ENCODE data around the gene LRRTM4.

The LRRTM4 gene

DNA sequence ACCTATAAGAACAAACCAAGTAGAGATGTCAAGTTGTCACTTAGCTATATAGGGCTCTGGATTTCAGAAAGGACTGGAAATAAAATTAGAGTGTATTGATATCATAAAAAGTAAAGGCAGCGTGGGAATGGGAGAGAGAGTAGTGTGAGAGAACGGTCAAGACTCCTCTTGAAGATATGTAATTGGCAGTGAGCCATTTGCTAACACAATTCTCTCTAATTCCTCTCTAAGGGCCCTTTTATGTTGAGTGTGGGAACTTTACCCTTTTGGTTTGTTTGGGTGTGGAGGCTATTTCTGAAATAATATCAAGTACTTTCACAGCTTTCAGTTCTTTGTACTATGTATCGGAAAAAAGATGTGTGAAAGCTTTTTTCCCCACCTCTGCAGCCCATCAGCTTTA is 196.8 kb downstream of the LRRTM4 start:
- Histone ChIP-seq H3K4me1 (ENCODE audit: control insufficient read depth, insufficient read depth, low read length) (no peaks in the 10 kb centered on the region), H3K27me3 (ENCODE audit: control insufficient read depth in 1 of 2, insufficient read depth in 2 of 2, low read length in 2 of 2) (no peaks in the 10 kb centered on the region), H3K9ac (ENCODE audit: low read length in 2 of 2) (no peak overlapping the region), H3K27ac (ENCODE audit: low read length) (no peak overlapping the region), H3K4me3 (ENCODE audit: low read length in 2 of 2) (no peak overlapping the region), H3K36me3 (ENCODE audit: control insufficient read depth in 2 of 2, insufficient read depth in 2 of 2, low read length in 2 of 2) (no peaks in the 10 kb centered on the region), H3K9me3 (ENCODE audit: control insufficient read depth in 2 of 2, low read length in 2 of 2) (no peaks in the 10 kb centered on the region)

DNA sequence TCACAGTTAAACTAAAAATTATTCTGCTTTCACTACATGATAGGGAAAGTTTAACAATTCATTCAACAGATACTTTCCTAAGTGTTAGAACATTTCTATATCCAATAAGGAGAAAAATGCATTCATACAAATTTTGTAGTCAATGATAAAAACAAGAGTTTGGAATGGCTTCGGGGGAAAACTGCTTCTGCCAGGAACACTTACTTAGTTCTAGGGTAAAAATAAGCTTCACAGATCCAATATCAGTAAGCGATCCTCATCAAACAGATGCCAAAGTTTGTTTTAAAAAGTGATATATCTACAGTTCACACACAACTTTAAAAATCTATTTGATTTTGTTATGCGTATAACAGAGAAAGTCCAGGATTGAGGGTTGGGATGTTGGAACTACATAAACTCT is 199.7 kb downstream of the LRRTM4 start:
- H3K9ac ChIP-seq (ENCODE audit: low read length in 2 of 2) = no peak overlapping the region
- H3K4me3 ChIP-seq (ENCODE audit: low read length in 2 of 2) = no peak overlapping the region
- H3K36me3 ChIP-seq (ENCODE audit: control insufficient read depth in 2 of 2, insufficient read depth in 2 of 2, low read length in 2 of 2) = no peaks in the 10 kb centered on the region
- no peak overlapping the region for H3K27ac ChIP-seq (ENCODE audit: low read length)
- H3K27me3 ChIP-seq (ENCODE audit: control insufficient read depth in 1 of 2, insufficient read depth in 2 of 2, low read length in 2 of 2) = no peaks in the 10 kb centered on the region
- no peaks in the 10 kb centered on the region for H3K9me3 ChIP-seq (ENCODE audit: control insufficient read depth in 2 of 2, low read length in 2 of 2)
- no peaks in the 10 kb centered on the region for H3K4me1 ChIP-seq (ENCODE audit: control insufficient read depth, insufficient read depth, low read length)

DNA sequence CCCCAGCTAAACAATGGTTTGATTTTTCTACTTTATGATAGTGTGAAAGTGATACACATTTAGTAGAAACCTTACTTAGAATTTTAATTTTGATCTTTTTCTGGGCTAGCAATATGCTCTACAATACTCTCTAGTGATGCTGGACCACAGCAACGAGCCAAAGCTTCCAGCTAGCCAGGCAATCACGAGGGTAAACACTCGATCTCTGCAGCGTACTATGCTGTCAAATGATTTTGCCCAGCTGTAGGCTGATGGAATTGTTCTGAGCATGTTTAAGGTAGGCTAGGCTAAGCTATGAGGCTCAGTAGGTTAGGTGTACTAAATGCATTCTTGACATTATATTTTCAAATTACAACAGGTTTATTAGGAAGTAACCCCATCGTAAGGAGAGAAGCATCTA is 207.5 kb downstream of the LRRTM4 start:
- no peaks in the 10 kb centered on the region for H3K9me3 ChIP-seq (ENCODE audit: control insufficient read depth in 2 of 2, low read length in 2 of 2)
- H3K4me1 ChIP-seq (ENCODE audit: control insufficient read depth, insufficient read depth, low read length) = no peaks in the 10 kb centered on the region
- H3K9ac ChIP-seq (ENCODE audit: low read length in 2 of 2) = no peak overlapping the region
- no peaks in the 10 kb centered on the region for H3K27me3 ChIP-seq (ENCODE audit: control insufficient read depth in 1 of 2, insufficient read depth in 2 of 2, low read length in 2 of 2)
- H3K4me3 ChIP-seq (ENCODE audit: low read length in 2 of 2) = no peak overlapping the region
- H3K36me3 ChIP-seq (ENCODE audit: control insufficient read depth in 2 of 2, insufficient read depth in 2 of 2, low read length in 2 of 2) = no peaks in the 10 kb centered on the region
- no peak overlapping the region for H3K27ac ChIP-seq (ENCODE audit: low read length)

DNA sequence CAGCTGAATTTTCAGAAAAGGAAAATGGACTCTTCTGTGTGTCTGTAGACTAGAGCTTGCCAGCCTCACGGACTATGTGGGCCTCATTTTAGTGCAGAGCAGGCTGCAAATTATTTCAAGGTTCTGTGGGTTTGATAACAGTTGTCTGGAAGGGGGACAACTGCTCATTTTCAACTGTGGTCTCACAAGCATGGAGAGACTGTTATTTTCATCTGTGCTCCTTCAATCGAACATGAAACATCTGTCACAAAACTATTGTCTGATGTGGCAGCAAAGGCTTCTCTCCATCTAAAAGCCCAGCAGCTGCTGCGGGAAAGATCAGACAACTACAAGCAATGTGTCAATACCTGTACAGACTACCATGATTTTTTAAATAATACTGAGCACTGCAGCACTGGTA is 211.8 kb downstream of the LRRTM4 start:
- Histone ChIP-seq H3K36me3 (ENCODE audit: control insufficient read depth in 2 of 2, insufficient read depth in 2 of 2, low read length in 2 of 2) (no peaks in the 10 kb centered on the region), H3K27ac (ENCODE audit: low read length) (no peak overlapping the region), H3K4me3 (ENCODE audit: low read length in 2 of 2) (no peak overlapping the region), H3K27me3 (ENCODE audit: control insufficient read depth in 1 of 2, insufficient read depth in 2 of 2, low read length in 2 of 2) (no peaks in the 10 kb centered on the region), H3K4me1 (ENCODE audit: control insufficient read depth, insufficient read depth, low read length) (no peaks in the 10 kb centered on the region), H3K9ac (ENCODE audit: low read length in 2 of 2) (no peak overlapping the region), H3K9me3 (ENCODE audit: control insufficient read depth in 2 of 2, low read length in 2 of 2) (no peaks in the 10 kb centered on the region)

DNA sequence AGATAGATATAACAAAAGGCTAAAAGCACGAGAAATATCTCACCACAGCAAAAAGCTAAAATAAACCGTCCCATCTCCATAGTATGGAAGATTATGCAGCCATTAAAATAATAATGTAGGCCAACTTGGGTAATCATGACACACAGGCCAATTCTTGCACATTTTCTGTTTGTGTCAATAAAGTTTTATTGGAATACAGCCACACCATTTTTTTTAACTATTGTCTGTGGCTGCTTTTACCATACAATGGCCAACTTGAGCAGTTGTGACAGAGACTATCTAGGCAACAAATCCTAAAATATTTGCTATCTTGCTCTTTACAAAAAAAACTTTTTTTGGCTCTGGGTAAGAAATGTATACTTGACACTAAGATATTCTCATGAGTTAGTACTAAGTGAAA is 212.5 kb downstream of the LRRTM4 start:
- Histone ChIP-seq H3K9me3 (ENCODE audit: control insufficient read depth in 2 of 2, low read length in 2 of 2) (no peaks in the 10 kb centered on the region), H3K9ac (ENCODE audit: low read length in 2 of 2) (no peak overlapping the region), H3K27me3 (ENCODE audit: control insufficient read depth in 1 of 2, insufficient read depth in 2 of 2, low read length in 2 of 2) (no peaks in the 10 kb centered on the region), H3K4me3 (ENCODE audit: low read length in 2 of 2) (no peak overlapping the region), H3K4me1 (ENCODE audit: control insufficient read depth, insufficient read depth, low read length) (no peaks in the 10 kb centered on the region), H3K36me3 (ENCODE audit: control insufficient read depth in 2 of 2, insufficient read depth in 2 of 2, low read length in 2 of 2) (no peaks in the 10 kb centered on the region), H3K27ac (ENCODE audit: low read length) (no peak overlapping the region)

DNA sequence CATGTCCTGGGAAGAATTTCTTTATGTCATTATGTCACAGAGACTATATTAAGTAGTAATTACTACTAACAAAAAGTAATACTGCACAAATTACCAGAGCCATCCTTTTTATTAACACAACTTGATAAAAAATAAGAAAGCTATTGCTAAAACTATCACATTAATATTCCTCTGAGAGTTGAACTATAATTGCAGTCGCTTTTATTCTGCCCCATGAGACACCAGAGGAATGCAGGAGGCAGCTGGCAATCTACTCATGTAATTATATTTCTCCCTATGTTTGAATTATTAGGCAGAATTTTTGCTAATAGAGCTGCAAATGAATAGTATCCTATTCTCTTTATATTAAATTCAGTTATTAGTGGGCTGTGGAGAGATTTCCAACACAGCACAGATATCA is 220.7 kb downstream of the LRRTM4 start:
- H3K9me3 ChIP-seq (ENCODE audit: control insufficient read depth in 2 of 2, low read length in 2 of 2) = no peaks in the 10 kb centered on the region
- H3K4me1 ChIP-seq (ENCODE audit: control insufficient read depth, insufficient read depth, low read length) = no peaks in the 10 kb centered on the region
- H3K27me3 ChIP-seq (ENCODE audit: control insufficient read depth in 1 of 2, insufficient read depth in 2 of 2, low read length in 2 of 2) = no peaks in the 10 kb centered on the region
- no peaks in the 10 kb centered on the region for H3K36me3 ChIP-seq (ENCODE audit: control insufficient read depth in 2 of 2, insufficient read depth in 2 of 2, low read length in 2 of 2)
- no peak overlapping the region for H3K4me3 ChIP-seq (ENCODE audit: low read length in 2 of 2)
- H3K9ac ChIP-seq (ENCODE audit: low read length in 2 of 2) = no peak overlapping the region
- H3K27ac ChIP-seq (ENCODE audit: low read length) = no peak overlapping the region

DNA sequence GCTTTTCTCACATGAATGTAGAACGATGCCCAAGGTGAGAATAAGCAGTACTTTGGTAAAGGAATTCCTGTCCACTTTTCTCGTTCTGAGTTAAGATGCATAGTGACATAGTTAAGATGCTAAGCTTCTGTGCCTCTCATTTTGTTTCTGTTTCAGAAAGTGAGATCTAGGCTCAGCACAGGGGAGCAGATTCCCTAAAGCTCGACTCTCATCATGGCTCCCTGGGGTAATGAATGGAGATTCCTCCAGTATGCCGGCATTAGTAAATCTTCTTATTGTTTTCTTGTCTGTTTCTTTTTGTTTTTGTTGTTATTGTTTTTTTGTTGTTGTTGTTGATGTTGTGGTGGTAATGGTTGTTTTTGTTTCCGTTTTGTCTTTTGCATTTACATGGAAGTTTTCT is 225.4 kb downstream of the LRRTM4 start:
- Histone ChIP-seq H3K4me3 (ENCODE audit: low read length in 2 of 2) (no peak overlapping the region), H3K27me3 (ENCODE audit: control insufficient read depth in 1 of 2, insufficient read depth in 2 of 2, low read length in 2 of 2) (no peaks in the 10 kb centered on the region), H3K4me1 (ENCODE audit: control insufficient read depth, insufficient read depth, low read length) (no peaks in the 10 kb centered on the region), H3K9me3 (ENCODE audit: control insufficient read depth in 2 of 2, low read length in 2 of 2) (no peaks in the 10 kb centered on the region), H3K27ac (ENCODE audit: low read length) (no peak overlapping the region), H3K36me3 (ENCODE audit: control insufficient read depth in 2 of 2, insufficient read depth in 2 of 2, low read length in 2 of 2) (no peaks in the 10 kb centered on the region), H3K9ac (ENCODE audit: low read length in 2 of 2) (no peak overlapping the region)

DNA sequence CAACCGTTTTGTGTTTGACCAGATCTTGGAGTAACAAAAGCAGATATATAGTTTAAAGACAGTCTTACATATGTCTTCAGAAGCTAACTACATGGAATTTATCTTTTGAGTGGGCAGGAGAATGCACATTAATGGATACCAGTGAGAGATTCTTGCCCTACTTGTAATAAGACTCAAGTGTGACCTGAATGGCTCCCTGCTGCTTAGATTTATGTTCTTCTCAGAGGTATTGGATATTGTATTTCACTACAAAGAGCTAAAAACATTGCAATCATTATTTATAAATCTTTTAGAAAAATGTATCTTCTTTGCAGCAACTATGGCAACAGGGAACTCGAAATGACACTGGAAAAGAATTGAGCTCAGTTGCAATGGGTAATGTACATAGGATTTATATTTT is 227.7 kb downstream of the LRRTM4 start:
- no peaks in the 10 kb centered on the region for H3K9me3 ChIP-seq (ENCODE audit: control insufficient read depth in 2 of 2, low read length in 2 of 2)
- no peaks in the 10 kb centered on the region for H3K36me3 ChIP-seq (ENCODE audit: control insufficient read depth in 2 of 2, insufficient read depth in 2 of 2, low read length in 2 of 2)
- H3K4me1 ChIP-seq (ENCODE audit: control insufficient read depth, insufficient read depth, low read length) = no peaks in the 10 kb centered on the region
- no peak overlapping the region for H3K9ac ChIP-seq (ENCODE audit: low read length in 2 of 2)
- no peaks in the 10 kb centered on the region for H3K27me3 ChIP-seq (ENCODE audit: control insufficient read depth in 1 of 2, insufficient read depth in 2 of 2, low read length in 2 of 2)
- no peak overlapping the region for H3K4me3 ChIP-seq (ENCODE audit: low read length in 2 of 2)
- H3K27ac ChIP-seq (ENCODE audit: low read length) = no peak overlapping the region

DNA sequence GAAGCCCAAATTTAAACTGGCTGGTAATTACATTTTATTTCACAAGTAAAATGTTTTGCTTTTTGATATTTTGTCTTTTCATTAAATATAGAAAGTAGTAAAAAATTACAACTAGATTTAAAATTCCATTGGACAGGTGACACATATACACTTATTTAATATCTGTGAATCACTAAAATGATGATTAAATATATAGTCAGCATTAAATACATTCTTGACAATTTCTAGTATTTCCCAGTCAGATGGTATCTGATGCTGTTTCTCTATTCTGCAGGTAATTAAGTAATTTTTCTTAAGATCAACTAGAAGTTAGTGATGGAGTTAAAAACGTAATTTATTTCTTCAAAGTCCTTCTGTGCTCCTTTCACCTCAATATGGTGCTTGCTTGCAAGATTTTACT is 237.8 kb downstream of the LRRTM4 start:
- H3K9me3 ChIP-seq (ENCODE audit: control insufficient read depth in 2 of 2, low read length in 2 of 2) = no peaks in the 10 kb centered on the region

DNA sequence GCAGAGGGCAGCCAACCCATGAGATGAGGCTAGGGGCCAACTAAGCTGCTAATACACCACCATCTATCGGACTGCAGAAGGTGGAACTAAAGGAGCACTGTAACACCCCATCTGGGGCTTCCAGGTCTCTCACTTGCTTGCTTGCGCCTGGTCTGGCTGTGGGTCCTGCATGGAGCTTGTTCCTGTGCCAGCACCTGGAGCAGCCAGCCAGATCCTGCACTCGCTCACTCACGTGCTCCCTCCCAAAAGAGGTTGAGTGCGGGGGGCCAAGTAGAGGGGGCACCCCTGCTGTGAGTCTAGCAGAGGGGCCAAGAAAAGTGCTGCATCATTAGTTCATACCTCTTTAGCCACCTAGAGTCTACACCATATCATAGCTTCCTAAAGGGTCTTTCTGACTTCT is 250.9 kb downstream of the LRRTM4 start:
- Histone ChIP-seq H3K27me3 (ENCODE audit: control insufficient read depth in 1 of 2, insufficient read depth in 2 of 2, low read length in 2 of 2) (no peaks in the 10 kb centered on the region), H3K9me3 (ENCODE audit: control insufficient read depth in 2 of 2, low read length in 2 of 2) (no peaks in the 10 kb centered on the region), H3K27ac (ENCODE audit: low read length) (no peak overlapping the region), H3K36me3 (ENCODE audit: control insufficient read depth in 2 of 2, insufficient read depth in 2 of 2, low read length in 2 of 2) (no peaks in the 10 kb centered on the region), H3K4me3 (ENCODE audit: low read length in 2 of 2) (no peak overlapping the region), H3K4me1 (ENCODE audit: control insufficient read depth, insufficient read depth, low read length) (no peaks in the 10 kb centered on the region), H3K9ac (ENCODE audit: low read length in 2 of 2) (no peak overlapping the region)

More for the DNA sequence above, 237.8 kb downstream of the LRRTM4 start:
- Histone ChIP-seq H3K4me3 (ENCODE audit: low read length in 2 of 2) (no peak overlapping the region), H3K27ac (ENCODE audit: low read length) (no peak overlapping the region), H3K4me1 (ENCODE audit: control insufficient read depth, insufficient read depth, low read length) (no peaks in the 10 kb centered on the region), H3K36me3 (ENCODE audit: control insufficient read depth in 2 of 2, insufficient read depth in 2 of 2, low read length in 2 of 2) (no peaks in the 10 kb centered on the region), H3K27me3 (ENCODE audit: control insufficient read depth in 1 of 2, insufficient read depth in 2 of 2, low read length in 2 of 2) (no peaks in the 10 kb centered on the region), H3K9ac (ENCODE audit: low read length in 2 of 2) (no peak overlapping the region)

DNA sequence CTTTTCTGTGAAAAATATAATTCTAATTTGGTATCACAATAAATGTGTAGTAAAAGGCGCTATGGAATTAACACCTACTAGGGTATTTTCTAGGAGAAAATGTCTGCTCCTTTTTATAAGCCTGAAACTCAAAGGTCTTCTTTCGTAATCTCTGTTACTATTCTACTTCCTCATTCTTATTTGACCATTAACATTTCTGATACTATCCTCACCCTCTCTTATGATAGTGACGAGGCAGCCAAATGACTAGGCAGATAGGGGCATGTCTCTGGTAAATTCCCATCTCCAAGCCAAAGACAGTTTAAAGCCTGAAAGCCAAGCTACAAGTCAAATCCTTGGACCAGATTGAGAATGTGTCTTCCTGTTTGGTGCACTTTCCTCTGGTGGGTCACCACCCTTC is 251.7 kb downstream of the LRRTM4 start:
- H3K27ac ChIP-seq (ENCODE audit: low read length) = no peak overlapping the region
- H3K27me3 ChIP-seq (ENCODE audit: control insufficient read depth in 1 of 2, insufficient read depth in 2 of 2, low read length in 2 of 2) = no peaks in the 10 kb centered on the region
- H3K4me1 ChIP-seq (ENCODE audit: control insufficient read depth, insufficient read depth, low read length) = no peaks in the 10 kb centered on the region
- no peaks in the 10 kb centered on the region for H3K9me3 ChIP-seq (ENCODE audit: control insufficient read depth in 2 of 2, low read length in 2 of 2)
- H3K9ac ChIP-seq (ENCODE audit: low read length in 2 of 2) = no peak overlapping the region
- H3K4me3 ChIP-seq (ENCODE audit: low read length in 2 of 2) = no peak overlapping the region
- H3K36me3 ChIP-seq (ENCODE audit: control insufficient read depth in 2 of 2, insufficient read depth in 2 of 2, low read length in 2 of 2) = no peaks in the 10 kb centered on the region

DNA sequence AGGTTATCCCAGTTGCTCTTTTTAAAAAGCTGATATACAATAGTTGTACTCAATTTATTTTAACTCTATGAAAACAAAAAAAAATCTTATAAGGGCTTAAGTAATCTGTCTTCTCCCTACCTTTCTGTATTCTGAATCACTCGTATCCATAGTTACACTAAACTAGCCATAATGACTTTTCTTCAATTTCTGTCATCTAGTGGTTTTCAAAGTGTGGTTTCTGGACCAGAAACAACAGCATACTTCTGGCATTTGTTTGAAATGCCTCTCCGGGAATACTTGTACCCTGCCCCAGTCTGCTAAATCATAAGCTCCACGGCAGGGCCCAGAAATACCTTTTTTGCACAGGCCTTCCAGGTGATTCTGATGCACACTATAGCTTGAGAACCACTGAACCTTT is 253.6 kb downstream of the LRRTM4 start:
- H3K27me3 ChIP-seq (ENCODE audit: control insufficient read depth in 1 of 2, insufficient read depth in 2 of 2, low read length in 2 of 2) = no peaks in the 10 kb centered on the region
- H3K4me3 ChIP-seq (ENCODE audit: low read length in 2 of 2) = no peak overlapping the region
- H3K27ac ChIP-seq (ENCODE audit: low read length) = no peak overlapping the region
- no peak overlapping the region for H3K9ac ChIP-seq (ENCODE audit: low read length in 2 of 2)
- H3K9me3 ChIP-seq (ENCODE audit: control insufficient read depth in 2 of 2, low read length in 2 of 2) = no peaks in the 10 kb centered on the region
- H3K36me3 ChIP-seq (ENCODE audit: control insufficient read depth in 2 of 2, insufficient read depth in 2 of 2, low read length in 2 of 2) = no peaks in the 10 kb centered on the region
- H3K4me1 ChIP-seq (ENCODE audit: control insufficient read depth, insufficient read depth, low read length) = no peaks in the 10 kb centered on the region

All from stomach smooth muscle (tissue), 2 donors.